HCT116 (cell line): Measurements from ENCODE around the gene B3GALT6. TPM values are rescaled to one million over a fixed set of nuclear protein-coding genes. Genes with fewer than 3 reads are reported as not detected.

Experiments used
- ATAC-seq: fragments of 200-7000 bp; cut with Tn5 transposase; 2 replicates; pipeline ENCODE4 v1.9.1; 2020; ENCODE audit warnings: mild to moderate bottlenecking, moderate library complexity
- BruUV-seq: library from RNA; stranded (reverse); fragments of 400-500 nt; replicated peaks from 2 replicates; lab custom pipeline; 2021; lab: Mats Ljungman, UMichigan
- CTCF ChIA-PET: fragments of 300-600 bp; sonication (Branson Sonifier 250); formaldehyde crosslinking; loops from one replicate; lab custom pipeline; 2021; ENCODE audit warnings: antibody characterized with exemption; lab: Charles Lee
- POLR2A ChIA-PET: fragments of 300-600, 350-600 bp; sonication (Branson Sonifier 250); formaldehyde crosslinking; loops from one replicate; lab custom pipeline; 2021; ENCODE audit warnings: antibody characterized with exemption; lab: Charles Lee
- RAD21 ChIA-PET, 2 experiments: fragments of 300-600 bp; sonication (Branson Sonifier 250); formaldehyde crosslinking; loops; one replicate each; lab custom pipeline; 2023; ENCODE audit warnings: low total read pairs in 2 of 2; ENCODE audit not compliant: uncharacterized antibody in 2 of 2, unreplicated experiment in 2 of 2, low non-redundant PET in 1 of 2; lab: Charles Lee
- DNase-seq: peaks from one replicate; pipeline ENCODE4 v3.0.0-alpha.2; 2010; ENCODE audit warnings: low read depth, low spot score
- H2AFZ ChIP-seq: fragments of 200-600 bp; shearing (Covaris generic), sonication (generic); 2 replicates; pipeline ENCODE4 v1.6.1; 2017; ENCODE audit warnings: low read depth, mixed run types, mixed read lengths, antibody characterized with exemption, low read length; ENCODE audit not compliant: poor library complexity, severe bottlenecking
- H3K27ac ChIP-seq: 2 replicates; pipeline ENCODE4 v1.5.1; 2012; ENCODE audit warnings: low read depth, low read length
- H3K27me3 ChIP-seq: fragments of 200-600 bp; sonication (generic); 2 replicates; pipeline ENCODE4 v1.6.1; 2016; ENCODE audit warnings: mixed run types, low read length, mixed read lengths; ENCODE audit not compliant: insufficient read depth
- H3K36me3 ChIP-seq, 2 experiments: fragments of 200-500 bp in 1 of 2; fragments of 200-600 bp in 1 of 2; sonication (Bioruptor generic) in 1 of 2; sonication (generic) in 1 of 2; 2 replicates each; pipeline versions ENCODE4 v1.5.1 to v1.6.1; 2014 to 2016; ENCODE audit warnings: low read length in 2 of 2, inconsistent platforms in 1 of 2, mixed read lengths in 1 of 2, mixed run types in 1 of 2; ENCODE audit not compliant: insufficient read depth in 2 of 2, control insufficient read depth in 1 of 2
- H3K4me1 ChIP-seq, 2 experiments: fragments of 200-600 bp in 1 of 2; sonication (generic) in 1 of 2; 2 replicates each; pipeline versions ENCODE4 v1.5.1 to v1.6.1; 2012 to 2017; ENCODE audit warnings: low read length in 2 of 2, inconsistent platforms in 1 of 2, mild to moderate bottlenecking in 1 of 2, mixed read lengths in 1 of 2, mixed run types in 1 of 2, moderate library complexity in 1 of 2; ENCODE audit not compliant: insufficient read depth in 2 of 2, control insufficient read depth in 1 of 2
- H3K4me2 ChIP-seq: fragments of 200-600 bp; sonication (generic); 2 replicates; pipeline ENCODE4 v1.6.1; 2017; ENCODE audit warnings: mixed run types, low read length, mixed read lengths
- H3K4me3 ChIP-seq, 2 experiments: fragments of 200-600 bp in 1 of 2; sonication (generic) in 1 of 2; replicated peaks in 1 of 2; 2 replicates each; pipeline ENCODE4 v1.5.1; 2011 to 2016; ENCODE audit warnings: low read length in 2 of 2, control low read depth in 1 of 2, low read depth in 1 of 2, mild to moderate bottlenecking in 1 of 2, mixed read lengths in 1 of 2, mixed run types in 1 of 2
- H3K79me2 ChIP-seq: fragments of 200-600 bp; sonication (generic); 2 replicates; pipeline ENCODE4 v1.6.1; 2017; ENCODE audit warnings: mild to moderate bottlenecking, mixed run types, low read length, moderate library complexity, mixed read lengths; ENCODE audit not compliant: insufficient read depth
- H3K9ac ChIP-seq: fragments of 200-600 bp; sonication (generic); 2 replicates; pipeline ENCODE4 v1.6.1; 2016; ENCODE audit warnings: low read length, mixed read lengths
- H3K9me2 ChIP-seq: fragments of 200-600 bp; sonication (generic), shearing (Covaris generic); 2 replicates; pipeline ENCODE4 v1.6.1; 2017; ENCODE audit warnings: mixed run types, mild to moderate bottlenecking, moderate library complexity; ENCODE audit not compliant: insufficient read depth
- H3K9me3 ChIP-seq, 2 experiments: fragments of 200-500 bp in 1 of 2; fragments of 200-600 bp in 1 of 2; sonication (Bioruptor generic) in 1 of 2; sonication (generic) in 1 of 2; 2 replicates each; pipeline ENCODE4 v1.6.1; 2014 to 2017; ENCODE audit warnings: low read length in 2 of 2, mixed read lengths in 2 of 2, inconsistent platforms in 1 of 2, low read depth in 1 of 2, mild to moderate bottlenecking in 1 of 2, mixed run types in 1 of 2, moderate library complexity in 1 of 2; ENCODE audit not compliant: control insufficient read depth in 1 of 2, insufficient read depth in 1 of 2
- H4K20me1 ChIP-seq: fragments of 200-600 bp; sonication (generic), shearing (Covaris generic); 2 replicates; pipeline ENCODE4 v1.6.1; 2017; ENCODE audit warnings: mixed run types, mild to moderate bottlenecking, moderate library complexity; ENCODE audit not compliant: insufficient read depth
- EGR1 ChIP-seq: IDR thresholded peaks from 2 replicates; pipeline ENCODE4 v1.6.1; 2012; ENCODE audit warnings: low read depth
- ELF1 ChIP-seq: IDR thresholded peaks from 2 replicates; pipeline ENCODE4 v1.6.1; 2012; ENCODE audit warnings: low read depth, borderline replicate concordance
- EZH2 ChIP-seq: fragments of 200-600 bp; sonication (generic); IDR thresholded peaks from 2 replicates; pipeline ENCODE4 v1.6.1; 2017; ENCODE audit warnings: antibody characterized with exemption, mixed run types
- EZH2phosphoT487 ChIP-seq: fragments of 200-600 bp; IDR thresholded peaks from 2 replicates; pipeline ENCODE4 v1.6.1; 2018; ENCODE audit warnings: antibody characterized with exemption, borderline replicate concordance
- RAD21 ChIP-seq: IDR thresholded peaks from 2 replicates; pipeline ENCODE4 v1.6.1; 2012; ENCODE audit warnings: low read depth, mild to moderate bottlenecking
- SIN3A ChIP-seq: IDR thresholded peaks from 2 replicates; pipeline ENCODE4 v1.6.1; 2012; ENCODE audit warnings: low read depth
- SRF ChIP-seq: IDR thresholded peaks from 2 replicates; pipeline ENCODE4 v1.6.1; 2012; ENCODE audit warnings: low read depth
- ZNF274 ChIP-seq: fragments of 200-500 bp; sonication (Bioruptor generic); IDR thresholded peaks from 2 replicates; pipeline ENCODE4 v1.6.1; 2014; ENCODE audit warnings: mild to moderate bottlenecking, low read depth, low read length, inconsistent platforms
- intact Hi-C: fragments of 100-400 bp; cut with micrococcal nuclease; formaldehyde crosslinking; loops from 2 replicates; pipeline ENCODE4 v1.10.0; 2022
- total RNA-seq: library from RNA; stranded (reverse); gene quantifications from one replicate; pipeline ENCODE4 v1.2.1, GENCODE V29; 2021; ENCODE audit not compliant: unreplicated experiment
- TF ChIP-seq, protein P1 (sequence below): IDR thresholded peaks from 2 replicates; pipeline ENCODE4 v1.6.1; 2012
- TF ChIP-seq, protein P2 (sequence below): IDR thresholded peaks from 2 replicates; pipeline ENCODE4 v1.6.1; 2012; ENCODE audit warnings: low read depth

Gene B3GALT6
- total RNA-seq, 1 experiment from 2014 or later: 16.3 TPM

- RAD21 ChIA-PET: no interaction called here
- Histone ChIP-seq H3K27ac (no peak overlapping the region), H3K79me2 (no peaks in the 10 kb centered on the region), H3K9ac (no peak overlapping the region), H3K27me3 (no peaks in the 10 kb centered on the region), H3K4me2 (no peak overlapping the region), H3K9me3 (no peaks in the 10 kb centered on the region), H2AFZ (no peak overlapping the region), H3K4me1 (peaks cover 9 to 29% of the 10 kb centered on the region in 2 experiments; a peak in 3 of 4 replicates), H3K36me3 (no peaks in the 10 kb centered on the region), H4K20me1 (no peaks in the 10 kb centered on the region), H3K9me2 (no peaks in the 10 kb centered on the region), H3K4me3 (no peak overlapping the region)
- ATAC-seq (no peak), DNase-seq (no peak)
- TF ChIP-seq SRF (no peak), ELF1 (no peak), EGR1 (no peak), EZH2phosphoT487 (no peak), SIN3A (no peak), EZH2 (no peak), ZNF274 (no peak), RAD21 (no peak)
- TF ChIP-seq, protein P1, sequence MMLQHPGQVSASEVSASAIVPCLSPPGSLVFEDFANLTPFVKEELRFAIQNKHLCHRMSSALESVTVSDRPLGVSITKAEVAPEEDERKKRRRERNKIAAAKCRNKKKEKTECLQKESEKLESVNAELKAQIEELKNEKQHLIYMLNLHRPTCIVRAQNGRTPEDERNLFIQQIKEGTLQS: no peak
- TF ChIP-seq, protein P2, sequence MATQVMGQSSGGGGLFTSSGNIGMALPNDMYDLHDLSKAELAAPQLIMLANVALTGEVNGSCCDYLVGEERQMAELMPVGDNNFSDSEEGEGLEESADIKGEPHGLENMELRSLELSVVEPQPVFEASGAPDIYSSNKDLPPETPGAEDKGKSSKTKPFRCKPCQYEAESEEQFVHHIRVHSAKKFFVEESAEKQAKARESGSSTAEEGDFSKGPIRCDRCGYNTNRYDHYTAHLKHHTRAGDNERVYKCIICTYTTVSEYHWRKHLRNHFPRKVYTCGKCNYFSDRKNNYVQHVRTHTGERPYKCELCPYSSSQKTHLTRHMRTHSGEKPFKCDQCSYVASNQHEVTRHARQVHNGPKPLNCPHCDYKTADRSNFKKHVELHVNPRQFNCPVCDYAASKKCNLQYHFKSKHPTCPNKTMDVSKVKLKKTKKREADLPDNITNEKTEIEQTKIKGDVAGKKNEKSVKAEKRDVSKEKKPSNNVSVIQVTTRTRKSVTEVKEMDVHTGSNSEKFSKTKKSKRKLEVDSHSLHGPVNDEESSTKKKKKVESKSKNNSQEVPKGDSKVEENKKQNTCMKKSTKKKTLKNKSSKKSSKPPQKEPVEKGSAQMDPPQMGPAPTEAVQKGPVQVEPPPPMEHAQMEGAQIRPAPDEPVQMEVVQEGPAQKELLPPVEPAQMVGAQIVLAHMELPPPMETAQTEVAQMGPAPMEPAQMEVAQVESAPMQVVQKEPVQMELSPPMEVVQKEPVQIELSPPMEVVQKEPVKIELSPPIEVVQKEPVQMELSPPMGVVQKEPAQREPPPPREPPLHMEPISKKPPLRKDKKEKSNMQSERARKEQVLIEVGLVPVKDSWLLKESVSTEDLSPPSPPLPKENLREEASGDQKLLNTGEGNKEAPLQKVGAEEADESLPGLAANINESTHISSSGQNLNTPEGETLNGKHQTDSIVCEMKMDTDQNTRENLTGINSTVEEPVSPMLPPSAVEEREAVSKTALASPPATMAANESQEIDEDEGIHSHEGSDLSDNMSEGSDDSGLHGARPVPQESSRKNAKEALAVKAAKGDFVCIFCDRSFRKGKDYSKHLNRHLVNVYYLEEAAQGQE: no peak
- CTCF ChIA-PET: no interaction called here
- POLR2A ChIA-PET: no interaction called here
- BruUV-seq: no TSS peak
- intact Hi-C loops: no loop called here
Observed at GRCh38 chr1:1240348-1240732, 8.3 kb downstream of the B3GALT6 start.
